CD8-positive, alpha-beta memory T cell (primary cell): ENCODE data around the gene MOB2. TPM values are rescaled to one million over a fixed set of nuclear protein-coding genes. Genes with fewer than 3 reads are reported as not detected.

Source experiments
- CTCF ChIA-PET: fragments of 350-600 bp; sonication (Branson Sonifier 250); formaldehyde crosslinking; loops from one replicate; lab custom pipeline; 2021; ENCODE audit warnings: antibody characterized with exemption; lab: Charles Lee
- POLR2A ChIA-PET: fragments of 350-600 bp; sonication (Branson Sonifier 250); formaldehyde crosslinking; loops from one replicate; lab custom pipeline; 2021; ENCODE audit warnings: antibody characterized with exemption; lab: Charles Lee
- DNase-seq, 5 donors: peaks; one replicate each; pipeline versions ENCODE4 v3.0.0 to v3.0.0-alpha.2; 2020 to 2022; ENCODE audit warnings: mixed read lengths in 1 of 5
- H3K27ac ChIP-seq: one replicate; pipeline ENCODE4 v1.7.0; 2013; ENCODE audit warnings: low read depth, mild to moderate bottlenecking, low read length, moderate library complexity
- H3K27me3 ChIP-seq: 2 replicates; pipeline ENCODE4 v1.7.0; 2013; ENCODE audit warnings: low read length, mild to moderate bottlenecking; ENCODE audit not compliant: insufficient read depth, poor library complexity, severe bottlenecking
- H3K36me3 ChIP-seq: 2 replicates; pipeline ENCODE4 v1.7.0; 2013; ENCODE audit warnings: mild to moderate bottlenecking, low read length, moderate library complexity; ENCODE audit not compliant: insufficient read depth
- H3K4me1 ChIP-seq: 2 replicates; pipeline ENCODE4 v1.7.0; 2013; ENCODE audit warnings: mild to moderate bottlenecking, low read length, moderate library complexity; ENCODE audit not compliant: insufficient read depth
- H3K4me3 ChIP-seq: 2 replicates; pipeline ENCODE4 v1.7.0; 2013; ENCODE audit warnings: mild to moderate bottlenecking, low read length
- H3K9me3 ChIP-seq: 2 replicates; pipeline ENCODE4 v1.7.0; 2013; ENCODE audit warnings: mild to moderate bottlenecking, low read length
- H3K27ac Mint-ChIP-seq, 8 donors: one replicate each; pipeline ENCODE4 v1.8.0; 2020 to 2021; ENCODE audit warnings: mixed read lengths in 8 of 8, mild to moderate bottlenecking in 6 of 8, inconsistent platforms in 3 of 8, moderate library complexity in 3 of 8
- H3K27me3 Mint-ChIP-seq, 2 donors: one replicate each; pipeline ENCODE4 v1.8.0; 2020 to 2021; ENCODE audit warnings: mixed read lengths in 2 of 2, mild to moderate bottlenecking in 1 of 2, moderate library complexity in 1 of 2
- H3K36me3 Mint-ChIP-seq, 3 donors: one replicate each; pipeline ENCODE4 v1.8.0; 2020 to 2021; ENCODE audit warnings: mixed read lengths in 3 of 3, inconsistent platforms in 1 of 3, mild to moderate bottlenecking in 1 of 3
- H3K4me1 Mint-ChIP-seq, 3 donors: one replicate each; pipeline ENCODE4 v1.8.0; 2020 to 2021; ENCODE audit warnings: mixed read lengths in 3 of 3, inconsistent platforms in 1 of 3, mild to moderate bottlenecking in 1 of 3
- H3K4me3 Mint-ChIP-seq, 7 donors: one replicate each; pipeline ENCODE4 v1.8.0; 2020 to 2021; ENCODE audit warnings: mixed read lengths in 7 of 7, mild to moderate bottlenecking in 6 of 7, moderate library complexity in 4 of 7, inconsistent platforms in 2 of 7
- H3K9me3 Mint-ChIP-seq, 5 donors: one replicate each; pipeline ENCODE4 v1.8.0; 2020 to 2022; ENCODE audit warnings: mixed read lengths in 5 of 5, mild to moderate bottlenecking in 3 of 5, moderate library complexity in 2 of 5, inconsistent platforms in 1 of 5
- polyA plus RNA-seq: library from polyadenylated mRNA; unstranded; fragments of 300-500 nt; fragmentation: Illumina TruSeq; gene quantifications from one replicate; pipeline ENCODE4 v1.2.3, GENCODE V29; 2021
- total RNA-seq, 2 experiments: library from RNA; stranded (reverse); gene quantifications; one replicate each; pipeline ENCODE4 v1.2.3, GENCODE V29; 2021

Gene MOB2
- total and polyA plus RNA-seq, 3 experiments from 2014 or later = 26.6 to 67.4 (median 28.7) TPM

DNA sequence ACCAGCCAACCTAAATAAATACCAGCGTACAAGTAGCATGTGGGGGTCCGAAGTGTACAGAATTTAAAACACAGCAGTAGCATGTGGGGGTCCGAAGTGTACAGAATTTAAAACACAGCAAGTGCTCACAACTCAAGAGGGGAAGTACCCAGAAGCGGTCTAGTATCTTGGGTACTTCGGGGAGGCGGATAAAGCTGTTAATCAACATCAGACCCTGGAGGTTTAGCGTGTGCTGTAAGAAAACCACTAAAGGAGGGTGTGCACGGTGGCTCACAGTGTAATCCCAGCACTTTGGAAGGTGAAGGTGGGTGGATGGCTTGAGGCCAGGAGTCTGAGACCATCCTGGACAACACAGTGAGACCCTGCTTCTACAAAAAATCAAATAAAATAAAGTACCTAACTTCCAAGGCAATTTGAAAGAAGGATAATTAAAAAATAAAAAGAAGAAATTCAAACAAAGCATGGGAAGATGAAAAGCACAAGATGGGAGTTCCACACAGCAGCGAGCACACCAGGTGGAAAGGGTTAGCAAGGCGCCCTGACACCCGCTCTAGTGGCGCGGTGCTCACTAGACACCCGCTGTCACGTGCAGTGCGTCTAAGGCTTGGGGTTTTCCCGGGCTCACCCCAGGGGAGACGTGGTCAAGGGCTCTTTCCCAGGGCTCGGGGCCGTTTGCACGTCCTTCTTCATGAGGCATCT is 35.0 kb upstream of the MOB2 start:
- Mint-ChIP-seq H3K4me1 (peaks cover 64 to 89% (median 74%) of the 10 kb centered on the region in 3 donors), H3K27me3 (no peaks in the 10 kb centered on the region), H3K4me3 (peak overlapping the region in 1 of 7 donors; percentile 44), H3K36me3 (peaks cover 0 to 33% (median 1%) of the 10 kb centered on the region in 3 donors), H3K9me3 (no peaks in the 10 kb centered on the region), H3K27ac (peak overlapping the region in 3 of 8 donors; percentile 25 to 62 (median 61))
- Histone ChIP-seq H3K27ac (no peak overlapping the region), H3K36me3 (no peaks in the 10 kb centered on the region), H3K27me3 (no peaks in the 10 kb centered on the region), H3K4me1 (peaks cover 13% of the 10 kb centered on the region), H3K9me3 (no peaks in the 10 kb centered on the region), H3K4me3 (no peak overlapping the region)
- ChIA-PET CTCF (no interaction called here), POLR2A (no interaction called here)
- DNase-seq = no peak

- Mint-ChIP-seq H3K4me3 (peak overlapping the region in 1 of 7 donors; percentile 44), H3K36me3 (peaks cover 0 to 29% (median 0%) of the 10 kb centered on the region in 3 donors), H3K4me1 (peaks cover 67 to 91% (median 78%) of the 10 kb centered on the region in 3 donors), H3K27ac (peak overlapping the region in 4 of 8 donors; percentile 17 to 61 (median 38)), H3K9me3 (no peaks in the 10 kb centered on the region), H3K27me3 (no peaks in the 10 kb centered on the region)
- DNase-seq = no peak
- Histone ChIP-seq H3K4me1 (peaks cover 16% of the 10 kb centered on the region), H3K27me3 (no peaks in the 10 kb centered on the region), H3K36me3 (no peaks in the 10 kb centered on the region), H3K4me3 (no peak overlapping the region), H3K9me3 (no peaks in the 10 kb centered on the region), H3K27ac (no peak overlapping the region)
- ChIA-PET CTCF (no interaction called here), POLR2A (no interaction called here)
Observed at GRCh38 chr11:1520663-1521267, 34.2 kb upstream of the MOB2 start.

DNA sequence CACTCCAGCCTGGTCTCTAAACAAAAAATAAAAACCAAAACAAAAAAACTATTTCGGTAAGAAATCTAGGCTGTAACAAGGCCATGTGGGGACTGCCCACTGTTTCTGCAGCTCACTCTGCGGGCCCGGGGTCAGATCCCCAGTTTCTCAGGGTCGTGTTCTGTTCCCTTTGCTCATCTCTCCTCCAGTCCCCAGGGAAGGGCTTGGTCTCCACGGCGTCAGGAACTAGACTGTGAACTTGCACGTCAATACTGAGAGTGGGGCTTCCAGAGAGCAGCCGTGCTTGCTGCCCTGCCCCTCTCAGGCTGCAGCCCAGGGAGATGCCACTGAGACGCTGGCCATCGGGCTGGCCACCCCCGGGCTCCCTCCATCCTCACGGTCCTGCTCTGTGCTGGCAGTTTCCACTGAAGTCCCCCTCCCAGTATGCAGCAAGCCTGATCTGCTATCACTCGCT is 33.7 kb upstream of the MOB2 start:
- H3K27me3 ChIP-seq = no peaks in the 10 kb centered on the region
- peaks cover 70 to 93% (median 80%) of the 10 kb centered on the region in 3 donors for H3K4me1 Mint-ChIP-seq
- H3K27ac Mint-ChIP-seq = peak overlapping the region in 1 of 8 donors; percentile 24
- H3K4me3 ChIP-seq = no peak overlapping the region
- H3K36me3 ChIP-seq = no peaks in the 10 kb centered on the region
- ChIA-PET CTCF (interaction anchor here (0.9 kb wide), 1 partner anchor 11 kb away, joined by 3 read pairs; no protein-coding TSS in a partner anchor), POLR2A (no interaction called here)
- H3K27me3 Mint-ChIP-seq = no peaks in the 10 kb centered on the region
- no peaks in the 10 kb centered on the region for H3K9me3 ChIP-seq
- H3K4me3 Mint-ChIP-seq = no peak overlapping the region
- no peak for DNase-seq
- no peaks in the 10 kb centered on the region for H3K9me3 Mint-ChIP-seq
- H3K36me3 Mint-ChIP-seq = peaks cover 0 to 29% (median 0%) of the 10 kb centered on the region in 3 donors
- peaks cover 22% of the 10 kb centered on the region for H3K4me1 ChIP-seq
- no peak overlapping the region for H3K27ac ChIP-seq

GRCh38 chr11:1519028-1520010 is 32.7 kb upstream of the MOB2 start:
- Mint-ChIP-seq H3K27ac (peak overlapping the region in 1 of 8 donors; percentile 55), H3K27me3 (no peaks in the 10 kb centered on the region), H3K4me3 (no peak overlapping the region), H3K36me3 (peaks cover 0 to 26% (median 0%) of the 10 kb centered on the region in 3 donors), H3K9me3 (no peaks in the 10 kb centered on the region), H3K4me1 (peaks cover 74 to 96% (median 84%) of the 10 kb centered on the region in 3 donors)
- no peaks in the 10 kb centered on the region for H3K36me3 ChIP-seq
- ChIA-PET CTCF (interaction anchor here (0.9 kb wide), 1 partner anchor 12 kb away, joined by 3 read pairs; no protein-coding TSS in a partner anchor), POLR2A (no interaction called here)
- H3K27me3 ChIP-seq = no peaks in the 10 kb centered on the region
- H3K4me1 ChIP-seq = peaks cover 25% of the 10 kb centered on the region
- no peak overlapping the region for H3K27ac ChIP-seq
- no peak for DNase-seq
- H3K9me3 ChIP-seq = no peaks in the 10 kb centered on the region
- H3K4me3 ChIP-seq = no peak overlapping the region

DNA sequence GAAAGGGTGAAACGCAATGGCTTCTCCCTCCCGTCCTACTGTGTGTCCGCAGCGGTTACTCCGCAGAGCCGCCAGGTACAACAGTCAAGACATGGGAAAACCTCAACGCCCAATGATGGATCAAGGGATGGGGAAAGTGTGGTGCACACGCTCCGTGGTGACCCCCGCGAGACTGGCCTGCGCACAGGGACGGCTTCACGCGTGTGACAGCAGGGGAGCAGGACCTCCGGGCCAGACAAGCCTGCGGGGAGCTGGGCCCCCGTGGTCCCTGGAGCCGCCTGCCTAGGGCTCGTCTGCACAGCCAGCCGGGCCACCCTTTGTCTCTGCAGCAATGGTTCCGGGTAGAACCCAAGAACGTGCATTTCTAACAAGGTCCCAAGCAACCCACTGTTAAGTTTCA is 31.7 kb upstream of the MOB2 start:
- H3K9me3 Mint-ChIP-seq = no peaks in the 10 kb centered on the region
- ChIA-PET POLR2A (no interaction called here), CTCF (no interaction called here)
- H3K4me3 Mint-ChIP-seq = no peak overlapping the region
- Histone ChIP-seq H3K9me3 (no peaks in the 10 kb centered on the region), H3K27me3 (no peaks in the 10 kb centered on the region), H3K4me1 (peaks cover 31% of the 10 kb centered on the region), H3K36me3 (no peaks in the 10 kb centered on the region), H3K4me3 (no peak overlapping the region), H3K27ac (no peak overlapping the region)
- no peaks in the 10 kb centered on the region for H3K27me3 Mint-ChIP-seq
- peak in 1 of 5 donors; percentile 33 for DNase-seq
- H3K27ac Mint-ChIP-seq = no peak overlapping the region
- H3K4me1 Mint-ChIP-seq = peaks cover 74 to 96% (median 82%) of the 10 kb centered on the region in 3 donors
- H3K36me3 Mint-ChIP-seq = peaks cover 0 to 30% (median 2%) of the 10 kb centered on the region in 3 donors

DNA sequence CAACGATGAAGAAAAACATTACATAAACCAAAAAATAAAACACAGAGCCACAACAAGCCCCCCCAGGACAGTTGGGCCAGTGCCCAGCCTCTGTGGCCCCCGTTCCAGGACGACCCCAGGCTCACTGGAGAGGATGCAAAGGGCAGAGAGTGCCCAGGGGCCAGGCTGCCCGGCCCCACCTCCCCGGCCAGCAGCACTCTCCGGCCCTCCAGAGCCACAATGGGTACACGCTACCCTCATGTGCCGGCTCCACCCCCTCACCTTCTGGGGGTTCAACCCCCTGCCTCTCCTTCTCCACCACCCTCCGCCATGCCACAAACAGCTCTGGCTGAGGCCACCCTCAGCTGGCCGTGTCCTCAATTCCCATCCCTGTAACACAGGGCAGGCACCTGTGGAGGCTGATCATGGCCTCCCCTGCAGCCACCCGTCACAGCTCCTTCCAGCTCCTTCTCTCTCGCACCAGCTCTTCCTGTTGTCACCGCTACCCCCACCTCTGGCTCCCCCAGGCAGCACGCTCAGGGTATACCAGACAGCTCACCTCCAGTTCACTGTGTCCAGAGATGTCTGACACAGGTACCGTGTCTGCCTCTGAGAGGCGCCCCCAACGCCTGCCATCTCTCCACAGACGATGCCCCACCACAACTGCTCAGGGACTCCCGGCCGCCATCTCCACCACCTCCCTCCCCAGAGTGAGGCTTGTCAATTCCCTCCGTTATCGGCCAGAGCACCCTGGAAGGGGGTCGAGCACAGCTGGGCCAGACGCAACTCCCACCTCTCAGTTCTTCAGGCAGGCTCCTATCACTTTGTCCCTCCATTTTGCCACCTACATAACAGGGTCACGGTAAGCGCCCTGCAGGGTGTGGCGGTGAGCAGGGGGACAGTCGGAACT is 30.8 kb upstream of the MOB2 start:
- POLR2A ChIA-PET = no interaction called here

More for the DNA sequence above, 30.8 kb upstream of the MOB2 start:
- no peaks in the 10 kb centered on the region for H3K27me3 Mint-ChIP-seq
- no peak overlapping the region for H3K27ac ChIP-seq
- no peaks in the 10 kb centered on the region for H3K36me3 ChIP-seq
- CTCF ChIA-PET = no interaction called here
- DNase-seq = peak in 1 of 5 donors; percentile 40
- peak overlapping the region in 6 of 8 donors; percentile 34 to 93 (median 64) for H3K27ac Mint-ChIP-seq
- H3K4me1 Mint-ChIP-seq = peaks cover 67 to 93% (median 78%) of the 10 kb centered on the region in 3 donors
- H3K4me3 Mint-ChIP-seq = peak overlapping the region in 5 of 7 donors; percentile 7 to 52 (median 29)
- no peaks in the 10 kb centered on the region for H3K27me3 ChIP-seq
- H3K4me3 ChIP-seq = no peak overlapping the region
- no peaks in the 10 kb centered on the region for H3K9me3 ChIP-seq
- peaks cover 31% of the 10 kb centered on the region for H3K4me1 ChIP-seq
- H3K9me3 Mint-ChIP-seq = no peaks in the 10 kb centered on the region
- H3K36me3 Mint-ChIP-seq = peaks cover 0 to 31% (median 2%) of the 10 kb centered on the region in 3 donors
